Lower lobe of right lung (tissue), 2 donors: ENCODE data around the gene AKT3. TPM values are rescaled to one million over a fixed set of nuclear protein-coding genes. Genes with fewer than 3 reads are reported as not detected.

Experiments used
- ATAC-seq, 2 donors: fragments of 200-7000 bp; cut with Tn5 transposase; one replicate each; pipeline ENCODE4 v1.9.1; 2020 to 2022; ENCODE audit warnings: mild to moderate bottlenecking in 2 of 2, moderate library complexity in 2 of 2
- DNase-seq: peaks from one replicate; pipeline ENCODE4 v3.0.0-alpha.2; 2020
- H3K27ac ChIP-seq: fragments of 200-600 bp; one replicate; pipeline ENCODE4 v1.8.0; 2022
- H3K27me3 ChIP-seq: fragments of 200-600 bp; one replicate; pipeline ENCODE4 v1.8.0; 2022; ENCODE audit warnings: low read depth
- H3K36me3 ChIP-seq: fragments of 200-600 bp; one replicate; pipeline ENCODE4 v1.8.0; 2022; ENCODE audit warnings: mild to moderate bottlenecking
- H3K4me1 ChIP-seq: fragments of 200-600 bp; one replicate; pipeline ENCODE4 v1.8.0; 2022
- H3K4me3 ChIP-seq: fragments of 200-600 bp; one replicate; pipeline ENCODE4 v1.8.0; 2022; ENCODE audit warnings: mild to moderate bottlenecking
- H3K9me3 ChIP-seq: fragments of 200-600 bp; one replicate; pipeline ENCODE4 v1.8.0; 2022
- intact Hi-C: fragments of 100-400 bp; cut with DNase I; formaldehyde crosslinking; loops from one replicate; pipeline ENCODE4 v1.11.0; 2022
- total RNA-seq: library from RNA; stranded (reverse); fragmentation: NEBNext Ultra II Directional; extraction: Animal tissue kit (Norgen Biotek cat#: 25700); gene quantifications from one replicate; pipeline ENCODE4 v1.2.1, GENCODE V29; 2021
- TF ChIP-seq, protein P1 (sequence below): fragments of 200-600 bp; IDR thresholded peaks from one replicate; pipeline ENCODE4 v1.8.0; 2022; ENCODE audit warnings: antibody characterized with exemption, mild to moderate bottlenecking
- donor health status: DM: no; HTN: yes; CAD: no; lungs with severe emphysema.

Gene AKT3
- total RNA-seq, 1 donor from 2014 or later, result 52.5 TPM

DNA sequence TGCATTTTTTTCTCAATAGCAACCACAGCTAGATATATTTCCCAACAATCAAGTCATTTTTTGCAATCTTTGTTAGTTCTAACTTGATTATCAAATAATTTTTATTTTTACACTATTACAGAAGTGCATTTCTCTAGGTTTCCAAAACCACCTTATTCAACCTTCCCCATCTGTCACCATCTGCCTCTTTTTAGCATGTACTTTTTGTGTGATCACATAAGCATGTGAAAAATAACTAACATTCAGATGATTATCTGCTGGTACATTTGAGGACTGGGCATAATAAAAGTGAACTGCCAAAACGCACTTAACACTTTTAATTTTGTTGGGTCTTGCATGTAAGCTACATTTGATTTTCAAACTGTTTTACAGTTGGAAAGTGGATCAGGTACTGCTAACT lies 291.5 kb downstream of the AKT3 start:
- ATAC-seq (no peak), DNase-seq (no peak)
- H3K9me3 ChIP-seq, result no peaks in the 10 kb centered on the region
- TF ChIP-seq, protein P1, sequence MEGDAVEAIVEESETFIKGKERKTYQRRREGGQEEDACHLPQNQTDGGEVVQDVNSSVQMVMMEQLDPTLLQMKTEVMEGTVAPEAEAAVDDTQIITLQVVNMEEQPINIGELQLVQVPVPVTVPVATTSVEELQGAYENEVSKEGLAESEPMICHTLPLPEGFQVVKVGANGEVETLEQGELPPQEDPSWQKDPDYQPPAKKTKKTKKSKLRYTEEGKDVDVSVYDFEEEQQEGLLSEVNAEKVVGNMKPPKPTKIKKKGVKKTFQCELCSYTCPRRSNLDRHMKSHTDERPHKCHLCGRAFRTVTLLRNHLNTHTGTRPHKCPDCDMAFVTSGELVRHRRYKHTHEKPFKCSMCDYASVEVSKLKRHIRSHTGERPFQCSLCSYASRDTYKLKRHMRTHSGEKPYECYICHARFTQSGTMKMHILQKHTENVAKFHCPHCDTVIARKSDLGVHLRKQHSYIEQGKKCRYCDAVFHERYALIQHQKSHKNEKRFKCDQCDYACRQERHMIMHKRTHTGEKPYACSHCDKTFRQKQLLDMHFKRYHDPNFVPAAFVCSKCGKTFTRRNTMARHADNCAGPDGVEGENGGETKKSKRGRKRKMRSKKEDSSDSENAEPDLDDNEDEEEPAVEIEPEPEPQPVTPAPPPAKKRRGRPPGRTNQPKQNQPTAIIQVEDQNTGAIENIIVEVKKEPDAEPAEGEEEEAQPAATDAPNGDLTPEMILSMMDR, result no peak
- H3K27ac ChIP-seq, result no peak overlapping the region
- intact Hi-C loops, result no loop called here
- H3K27me3 ChIP-seq, result no peaks in the 10 kb centered on the region
- peaks cover 21% of the 10 kb centered on the region for H3K36me3 ChIP-seq
- no peaks in the 10 kb centered on the region for H3K4me1 ChIP-seq
- no peak overlapping the region for H3K4me3 ChIP-seq

DNA sequence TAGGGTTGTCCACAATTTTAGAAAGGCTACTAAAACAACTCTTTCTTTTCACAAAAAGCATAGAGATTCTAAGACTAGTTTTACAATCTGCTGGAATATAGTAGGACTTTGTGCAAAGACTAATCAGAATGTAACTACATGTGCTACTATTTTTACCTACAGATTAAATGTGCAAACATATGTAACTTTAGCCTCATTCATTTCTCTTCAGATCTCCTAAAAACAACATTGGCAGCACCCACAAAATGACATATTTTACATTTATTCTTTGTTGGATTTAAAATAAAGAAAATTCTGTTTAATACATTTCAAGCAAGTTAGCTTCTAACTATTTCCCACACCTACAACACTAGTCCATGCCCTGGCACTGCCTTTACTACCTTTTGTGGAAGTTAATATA lies 292.2 kb downstream of the AKT3 start:
- no peak overlapping the region for H3K4me3 ChIP-seq
- H3K36me3 ChIP-seq, result peaks cover 18% of the 10 kb centered on the region
- intact Hi-C loops, result no loop called here
- H3K9me3 ChIP-seq, result no peaks in the 10 kb centered on the region
- TF ChIP-seq, protein P1, result no peak
- H3K4me1 ChIP-seq, result no peaks in the 10 kb centered on the region
- no peaks in the 10 kb centered on the region for H3K27me3 ChIP-seq
- no peak overlapping the region for H3K27ac ChIP-seq
- DNase-seq (no peak), ATAC-seq (no peak)

DNA sequence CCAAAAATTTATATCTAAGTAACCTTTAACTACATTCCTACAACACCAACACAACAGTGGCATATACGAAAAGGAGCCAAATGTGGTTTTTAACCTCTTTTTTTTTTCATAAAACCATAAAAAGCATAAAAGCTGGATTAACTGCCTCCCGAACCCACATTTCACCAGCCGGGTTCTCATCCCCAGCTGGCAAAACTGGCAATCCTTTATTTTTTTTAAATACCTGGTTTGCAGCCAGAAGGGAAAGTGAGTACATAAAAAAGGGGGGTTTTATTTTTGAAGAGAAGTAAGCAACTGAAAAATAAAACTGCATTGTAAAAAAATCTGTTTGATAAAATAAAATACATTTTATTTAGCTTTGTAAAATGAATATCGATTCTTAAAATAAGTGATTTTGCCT lies 295.4 kb downstream of the AKT3 start:
- ATAC-seq (no peak), DNase-seq (no peak)
- Histone ChIP-seq H3K27me3 (no peaks in the 10 kb centered on the region), H3K27ac (no peak overlapping the region), H3K4me1 (no peaks in the 10 kb centered on the region), H3K9me3 (no peaks in the 10 kb centered on the region), H3K36me3 (no peaks in the 10 kb centered on the region), H3K4me3 (no peak overlapping the region)
- TF ChIP-seq, protein P1, result no peak
- intact Hi-C loops, result no loop called here

DNA sequence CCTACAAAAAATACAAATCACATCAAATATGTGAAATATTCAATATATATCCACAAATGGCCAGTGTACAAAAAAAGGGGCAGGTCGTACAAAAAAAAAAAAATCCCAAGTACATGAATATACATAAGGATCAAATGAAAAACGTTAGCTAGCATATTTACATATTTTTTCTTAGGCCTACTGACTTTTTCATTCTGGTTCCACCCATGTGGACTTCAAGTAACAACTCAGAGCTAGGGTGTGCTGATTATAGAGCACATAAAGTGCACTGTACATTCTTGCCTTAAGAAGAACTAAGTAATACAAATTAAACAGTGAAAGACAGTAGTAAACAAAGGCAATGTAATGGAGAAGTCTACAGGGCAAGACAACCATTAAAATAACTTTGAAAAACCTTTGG lies 297.0 kb downstream of the AKT3 start:
- TF ChIP-seq, protein P1, result no peak
- no peak for ATAC-seq
- no peak for DNase-seq
- Histone ChIP-seq H3K27ac (no peak overlapping the region), H3K4me3 (no peak overlapping the region), H3K27me3 (no peaks in the 10 kb centered on the region), H3K4me1 (no peaks in the 10 kb centered on the region), H3K9me3 (no peaks in the 10 kb centered on the region), H3K36me3 (peaks cover under 1% of the 10 kb centered on the region)
- intact Hi-C loops, result no loop called here

DNA sequence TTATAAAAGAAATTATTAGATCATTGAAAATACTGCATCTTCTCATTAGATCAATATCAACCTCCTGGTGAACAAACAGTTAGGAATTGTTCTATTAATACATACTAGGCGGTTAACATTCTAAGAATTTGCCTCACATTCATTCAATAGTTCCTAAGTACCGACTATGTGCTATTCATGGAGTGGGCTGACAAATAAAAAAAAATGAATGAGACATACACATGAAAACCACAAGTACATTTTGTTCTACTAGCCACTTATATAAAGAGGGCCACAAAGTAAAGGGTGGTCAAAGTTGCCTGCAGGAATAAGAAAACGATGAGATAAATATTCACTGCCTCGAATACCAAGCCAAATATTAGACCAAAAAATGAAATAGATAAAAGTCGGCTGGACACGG lies 299.8 kb downstream of the AKT3 start:
- intact Hi-C loops, result no loop called here
- TF ChIP-seq, protein P1, result no peak
- no peak overlapping the region for H3K4me3 ChIP-seq
- ATAC-seq (no peak), DNase-seq (no peak)
- H3K36me3 ChIP-seq, result peaks cover 5% of the 10 kb centered on the region
- H3K4me1 ChIP-seq, result no peaks in the 10 kb centered on the region
- H3K27me3 ChIP-seq, result no peaks in the 10 kb centered on the region
- H3K9me3 ChIP-seq, result no peaks in the 10 kb centered on the region
- no peak overlapping the region for H3K27ac ChIP-seq

DNA sequence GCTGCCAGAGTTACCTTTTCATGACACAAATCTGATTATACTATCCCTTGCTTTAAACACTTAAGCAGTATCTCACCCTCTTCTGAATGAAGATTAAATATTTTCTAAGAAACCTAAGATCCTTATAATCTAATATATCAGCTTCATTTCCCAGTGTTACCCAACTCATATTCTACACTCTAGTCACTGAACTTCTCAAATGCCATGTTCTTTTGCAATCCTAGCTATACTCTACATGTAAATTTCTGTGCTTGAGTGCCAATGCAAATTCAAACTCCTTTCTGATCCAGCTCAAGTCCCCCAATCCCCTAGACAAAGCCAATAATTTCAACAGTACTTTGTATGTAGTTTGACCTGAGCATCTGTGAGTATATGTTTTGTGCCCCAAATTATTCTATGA lies 300.3 kb downstream of the AKT3 start:
- H3K27ac ChIP-seq, result no peak overlapping the region
- intact Hi-C loops, result no loop called here
- H3K27me3 ChIP-seq, result no peaks in the 10 kb centered on the region
- no peak overlapping the region for H3K4me3 ChIP-seq
- TF ChIP-seq, protein P1, result no peak
- H3K36me3 ChIP-seq, result peaks cover 5% of the 10 kb centered on the region
- H3K9me3 ChIP-seq, result no peaks in the 10 kb centered on the region
- ATAC-seq (no peak), DNase-seq (no peak)
- no peaks in the 10 kb centered on the region for H3K4me1 ChIP-seq
